ENCODE measurements around the gene PTPRJ.

The PTPRJ gene

DNA sequence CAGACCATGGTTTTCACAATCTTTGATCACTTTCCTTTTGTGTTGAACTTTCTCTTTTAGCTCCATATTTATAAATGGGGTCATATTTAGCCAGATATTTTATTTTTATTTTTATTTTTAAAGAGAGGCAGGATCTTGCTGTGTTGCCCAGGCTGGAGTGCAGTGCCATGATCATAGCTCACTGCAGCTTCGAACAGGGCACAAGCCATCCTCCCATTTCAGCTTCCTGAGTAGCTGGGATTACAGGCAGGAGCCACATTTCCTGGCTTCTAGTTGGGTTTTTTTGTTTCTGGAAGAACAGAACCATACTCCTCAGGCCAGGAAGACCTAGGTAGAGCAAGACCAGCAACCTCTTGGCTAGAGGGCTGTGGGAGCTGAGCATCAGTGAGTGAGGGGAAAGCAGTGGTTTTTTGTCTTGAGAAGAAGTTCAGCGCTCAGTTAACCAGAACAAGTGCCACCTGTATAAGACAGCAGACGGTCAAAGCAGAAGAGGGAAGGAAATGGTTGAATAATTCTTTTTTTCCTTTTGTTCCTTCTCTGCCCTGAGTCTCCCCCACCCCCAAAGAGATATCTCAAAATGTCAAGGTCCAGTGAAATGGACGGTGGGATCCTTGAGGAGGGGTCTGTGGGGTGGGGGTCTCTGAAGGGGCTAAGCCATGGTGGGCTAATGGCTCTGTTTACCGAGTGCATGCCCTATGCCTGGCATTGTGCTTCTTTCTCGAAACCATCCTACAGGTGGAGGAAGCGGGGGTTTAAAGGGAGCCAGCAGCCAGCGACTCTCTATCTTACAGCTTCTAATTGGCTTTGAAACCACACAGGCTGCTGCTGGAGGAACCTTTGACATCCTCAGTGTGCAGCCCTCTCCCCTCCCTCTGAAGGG is 63.0 kb downstream of the PTPRJ start:
- no peak for DNase-seq

DNA sequence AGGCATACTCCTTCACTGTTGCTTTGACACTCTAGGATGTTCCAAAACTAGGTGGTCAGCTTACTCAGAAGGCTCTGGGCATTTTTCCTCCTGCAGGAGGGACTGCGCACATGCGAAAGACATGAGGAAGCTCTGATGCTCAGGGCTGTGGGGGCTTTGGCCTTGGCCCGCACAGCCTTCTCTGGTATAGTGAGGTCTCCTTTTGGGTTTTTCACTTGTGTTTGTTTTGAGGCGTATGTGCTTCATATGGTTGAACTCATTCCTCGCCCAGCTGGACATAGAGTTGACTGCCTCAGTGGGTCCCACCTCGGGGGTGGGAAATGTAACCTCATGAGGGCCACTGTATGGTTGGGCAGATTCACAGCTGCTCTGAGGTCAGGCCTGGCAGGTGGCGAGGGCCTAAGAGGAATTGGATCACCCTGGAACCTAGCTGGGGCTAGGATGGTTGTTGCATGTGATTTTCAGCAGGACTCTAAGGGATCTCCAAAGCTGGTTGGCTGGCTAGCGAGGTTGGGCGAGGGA is 63.7 kb downstream of the PTPRJ start:
- no peak for DNase-seq

DNA sequence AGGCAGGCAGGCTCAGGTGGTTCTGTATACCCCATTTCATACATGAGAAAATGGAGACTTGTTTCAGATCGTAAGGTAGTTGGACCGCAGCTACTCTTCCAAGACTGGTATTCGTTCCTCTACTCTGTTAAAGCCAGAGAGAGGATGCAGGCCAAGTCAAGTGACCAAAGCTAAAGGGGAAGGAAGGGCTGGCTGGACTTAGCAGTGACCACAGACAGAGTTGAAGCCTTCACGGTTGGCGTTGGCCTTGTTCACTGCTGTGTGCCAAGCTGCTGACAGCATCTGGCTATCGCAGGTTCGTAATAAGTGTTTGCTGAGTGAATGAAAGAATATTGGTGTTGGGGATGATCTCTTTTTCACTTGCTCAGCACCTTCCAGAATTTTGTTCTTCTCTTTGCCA is 64.2 kb downstream of the PTPRJ start:
- DNase-seq, result no peak

DNA sequence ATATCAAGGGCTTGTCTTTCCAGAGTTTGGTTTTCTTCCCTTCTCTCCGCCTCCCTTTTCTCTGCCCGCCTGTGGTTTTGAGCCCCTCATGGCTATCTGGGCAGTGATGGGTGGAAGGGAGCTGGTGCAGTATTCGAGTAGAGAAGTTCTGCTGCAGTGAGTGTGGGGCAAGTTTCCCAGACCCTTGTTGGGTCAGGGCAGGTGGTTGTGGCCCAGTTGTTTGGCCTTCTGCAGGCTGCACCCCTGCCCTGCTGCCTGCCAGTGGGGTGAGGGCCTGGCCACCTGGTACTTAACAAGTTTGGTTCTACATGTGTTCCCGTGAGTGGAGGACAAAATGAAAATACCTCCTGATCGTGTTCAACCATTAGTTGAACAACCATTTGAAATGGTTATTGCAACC is 65.2 kb downstream of the PTPRJ start:
- DNase-seq, result no peak

DNA sequence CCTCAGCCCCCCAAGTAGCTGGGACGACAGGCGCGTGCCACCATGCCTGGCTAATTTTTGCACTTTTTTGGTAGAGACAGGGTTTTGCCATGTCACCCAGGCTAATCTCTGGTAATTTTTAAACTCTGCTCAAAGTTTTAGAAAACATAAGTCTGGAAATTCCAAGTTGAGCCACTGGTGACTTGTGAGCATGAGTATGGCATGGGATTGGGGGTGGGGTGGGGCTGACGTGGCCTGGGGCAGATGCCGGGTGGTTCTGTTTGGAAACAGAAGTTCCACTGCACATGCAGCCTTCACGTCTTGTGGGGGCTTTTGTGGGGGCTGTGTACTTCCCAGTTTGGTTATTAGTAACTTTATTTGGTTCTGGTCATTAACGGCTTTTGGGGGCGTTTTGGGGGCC is 67.3 kb downstream of the PTPRJ start:
- DNase-seq, result no peak

DNA sequence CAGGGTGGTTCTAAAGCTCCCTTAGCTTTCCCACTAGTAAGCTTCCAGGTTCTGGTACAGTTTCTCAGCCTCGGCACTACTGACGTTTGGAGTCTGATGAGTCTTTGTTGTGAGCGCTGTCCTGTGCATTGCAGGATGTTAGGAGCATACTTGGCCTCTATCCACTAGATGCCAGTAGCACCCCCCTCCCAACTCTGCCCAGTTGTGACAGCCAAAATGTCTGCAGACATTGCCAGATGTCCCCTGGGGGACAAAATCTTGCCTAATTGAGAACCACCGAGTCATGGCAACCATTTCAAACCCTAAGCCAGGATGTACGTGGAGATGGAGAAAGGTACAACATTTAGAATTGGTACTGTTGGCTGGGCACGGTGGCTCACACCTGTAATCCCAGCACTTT is 68.7 kb downstream of the PTPRJ start:
- DNase-seq, result no peak

DNA sequence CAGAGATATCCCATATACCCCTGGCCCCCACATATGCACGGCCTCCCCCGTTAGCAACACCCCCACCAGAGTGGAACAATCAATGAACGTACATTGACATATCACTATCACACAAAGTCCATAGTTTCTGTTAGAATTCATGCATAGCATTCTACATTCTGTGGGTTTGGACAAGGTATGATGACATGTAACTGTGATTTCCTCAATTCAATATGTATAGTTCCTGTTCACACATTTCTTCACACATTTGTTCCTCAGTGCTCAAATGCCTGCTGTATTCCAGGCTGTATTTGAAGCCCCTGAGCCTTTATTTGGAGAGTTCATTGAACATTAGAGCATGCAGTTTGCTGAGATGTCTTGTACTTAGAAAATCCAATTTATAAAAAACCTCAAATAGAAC is 69.9 kb downstream of the PTPRJ start:
- no peak for DNase-seq

DNA sequence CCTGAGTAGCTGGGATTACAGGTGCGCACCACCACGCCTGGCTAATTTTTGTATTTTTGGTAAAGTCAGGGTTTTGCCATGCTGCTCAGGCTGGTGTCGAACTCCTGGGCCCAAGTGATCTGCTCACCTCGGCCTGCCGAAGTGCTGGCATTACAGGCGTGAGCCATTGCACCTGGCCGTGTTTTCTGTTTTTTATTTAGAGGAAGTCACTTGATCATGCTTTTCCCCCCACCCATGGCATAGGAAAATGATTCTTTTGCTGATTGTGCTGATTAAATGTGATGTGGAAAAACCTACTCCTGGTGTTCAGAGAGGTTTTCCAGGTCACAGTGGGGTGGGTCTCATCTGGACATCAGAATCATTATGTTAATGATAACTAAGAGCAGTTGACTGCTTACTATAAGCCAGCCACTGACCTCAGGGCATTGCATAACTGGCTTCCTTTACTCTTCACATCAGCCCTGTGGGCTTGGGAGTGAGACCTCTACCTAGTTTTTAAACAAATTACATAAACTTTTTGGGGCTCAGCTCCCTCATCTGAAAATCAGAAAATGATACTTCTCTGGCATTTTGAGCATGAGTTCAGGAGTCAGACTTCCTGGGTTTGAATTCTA is 71.0 kb downstream of the PTPRJ start:
- DNase-seq, result no peak

DNA sequence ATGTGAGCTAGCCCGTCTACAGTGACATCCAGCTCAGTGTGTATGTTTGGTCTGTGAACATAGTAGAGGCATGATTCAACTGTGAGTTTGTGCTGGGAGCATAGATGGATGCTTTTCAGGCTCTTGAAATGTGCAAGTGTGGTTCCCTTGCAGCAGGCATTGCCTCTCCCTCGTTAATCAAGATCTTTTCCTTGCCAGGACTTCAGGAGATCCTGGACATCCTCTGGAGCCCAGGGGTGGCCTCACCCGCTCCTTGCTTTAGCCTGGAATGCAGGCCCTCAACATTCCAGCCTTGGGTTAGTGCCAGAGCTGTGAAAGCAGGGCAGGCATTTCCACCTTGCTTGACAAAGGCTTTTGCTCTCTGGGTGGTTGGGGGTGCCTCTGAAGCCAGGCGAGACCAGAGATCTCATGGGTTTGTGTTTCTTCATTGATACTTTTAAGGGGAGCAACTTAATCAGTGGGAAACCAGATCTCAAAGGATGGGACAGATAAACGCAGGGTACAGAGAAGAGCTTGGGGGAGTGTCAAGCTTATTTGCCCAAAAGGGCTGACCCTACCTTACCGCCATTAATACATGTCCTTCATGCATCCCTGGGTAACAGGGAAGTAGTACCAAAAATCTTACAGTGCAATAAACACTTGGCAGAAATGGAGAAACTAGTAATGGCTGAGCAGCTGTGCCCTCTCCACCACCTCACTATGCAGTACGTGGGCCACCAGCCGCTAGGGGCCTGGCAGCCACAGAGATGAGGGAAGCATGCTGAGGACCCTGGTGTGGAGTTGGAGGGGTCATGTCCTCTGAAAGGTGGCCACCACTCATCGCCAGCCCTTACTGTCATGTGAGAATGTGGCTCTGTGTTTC is 72.1 kb downstream of the PTPRJ start:
- no peak for DNase-seq

DNA sequence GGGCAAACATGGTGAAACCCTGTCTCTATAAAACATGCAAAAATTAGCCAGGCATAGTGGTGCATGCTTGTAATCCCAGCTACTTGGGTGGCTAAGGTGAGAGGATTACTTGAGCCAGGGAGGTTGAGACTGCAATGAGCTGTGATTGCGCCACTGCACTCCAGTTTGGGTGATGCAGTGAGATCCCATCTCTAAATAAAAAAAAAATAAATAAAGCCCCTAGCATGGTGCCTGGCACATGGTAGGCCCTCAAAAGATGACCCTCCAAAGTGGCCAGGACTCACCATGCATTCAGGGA is 74.6 kb downstream of the PTPRJ start:
- no peak for DNase-seq

DNA sequence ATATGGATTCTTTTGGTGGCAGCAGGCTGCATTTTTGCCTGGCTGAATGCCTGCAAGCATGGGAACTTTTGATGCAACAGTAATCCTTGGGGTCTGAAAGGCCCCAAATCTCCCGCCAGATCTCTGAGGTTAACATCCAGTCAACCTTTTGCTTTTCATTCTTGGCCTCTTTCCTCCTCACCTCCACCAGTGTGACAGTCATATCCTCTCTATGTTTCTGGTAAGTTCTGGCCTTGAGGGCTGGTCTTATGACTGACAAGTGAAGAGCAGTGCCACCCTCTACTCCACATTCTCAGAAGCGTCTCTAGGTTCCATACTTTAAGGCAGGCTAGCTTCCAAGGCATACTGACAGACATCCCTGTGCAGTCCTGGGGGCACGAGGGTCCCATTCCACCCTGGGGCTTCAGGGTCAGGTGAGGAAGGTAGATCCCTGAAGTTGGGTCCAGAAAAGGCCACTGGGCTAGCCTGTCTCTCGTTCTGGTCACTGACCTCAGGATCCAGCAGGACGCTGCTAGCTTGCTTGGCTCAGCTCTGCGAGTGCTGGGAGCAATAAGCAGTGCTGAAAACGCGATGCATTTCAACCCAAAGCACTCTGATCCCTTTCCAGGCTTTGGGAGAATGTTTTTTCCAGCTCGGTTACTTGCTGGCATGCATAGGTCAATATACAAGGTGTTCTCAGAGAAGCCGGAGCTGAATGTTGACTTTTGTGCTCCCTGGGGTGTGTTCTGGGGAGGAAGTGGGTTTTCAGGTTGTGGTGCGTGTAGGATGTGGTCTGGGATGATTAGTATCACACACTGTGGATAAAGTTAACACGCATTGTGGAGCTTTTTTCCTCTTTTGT is 75.2 kb downstream of the PTPRJ start:
- no peak for DNase-seq

DNA sequence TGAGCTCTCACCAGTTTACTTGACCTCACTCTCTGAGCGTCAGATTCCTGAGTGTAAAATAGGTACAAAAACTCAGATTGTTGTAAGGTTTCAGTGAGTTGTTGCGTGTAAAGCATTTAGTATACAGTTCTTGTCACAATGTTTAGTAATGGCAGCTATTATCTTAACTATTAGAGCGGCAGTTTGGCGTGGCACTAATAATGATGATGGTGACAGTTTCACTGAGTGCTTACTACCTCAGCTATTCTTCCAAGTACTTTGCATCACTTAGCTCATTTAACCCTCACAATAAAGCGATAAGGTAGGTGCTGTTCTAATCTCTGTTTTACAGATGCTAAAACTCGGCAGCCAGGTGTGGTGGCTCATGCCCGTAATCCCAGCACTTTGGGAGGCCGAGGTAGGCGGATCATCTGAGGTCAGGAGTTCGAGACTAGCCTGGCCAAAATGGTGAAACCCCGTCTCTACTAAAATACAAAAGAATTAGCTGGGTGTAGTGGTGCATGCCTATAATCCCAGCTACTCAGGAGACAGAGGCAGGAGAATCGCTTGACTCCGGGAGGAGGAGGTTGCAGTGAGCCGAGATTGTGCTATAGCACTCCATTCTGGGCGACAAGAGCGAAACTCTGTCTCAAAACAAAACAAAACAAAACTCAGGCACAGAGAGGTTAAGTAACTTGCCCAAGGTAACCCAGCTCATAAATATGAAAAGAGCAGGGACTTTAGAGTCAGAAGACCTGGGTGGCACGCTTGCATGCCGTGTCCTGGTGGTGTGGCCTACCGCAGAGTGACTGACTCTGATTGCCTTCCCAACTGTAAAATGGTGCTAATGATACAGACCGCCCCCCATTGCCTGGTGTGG is 76.2 kb downstream of the PTPRJ start:
- DNase-seq, result no peak

DNA sequence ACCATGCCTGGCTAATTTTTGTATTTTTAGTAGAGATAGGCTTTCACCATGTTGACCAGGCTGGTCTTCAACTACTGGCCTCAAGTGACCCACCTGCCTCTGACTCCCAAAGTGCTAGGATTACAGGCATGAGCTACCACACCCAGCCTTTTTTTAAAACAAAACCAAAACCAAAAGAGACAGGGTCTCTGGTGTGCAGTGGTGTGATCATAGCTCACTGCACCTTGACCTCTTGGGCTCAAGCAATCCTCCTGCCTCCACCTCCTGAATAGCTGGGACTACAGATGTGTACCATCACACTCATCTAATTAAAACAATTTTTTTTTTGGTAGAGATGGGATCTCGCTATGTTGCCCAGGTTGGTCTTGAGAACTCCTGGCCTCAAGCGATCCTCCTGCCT is 77.7 kb downstream of the PTPRJ start:
- no peak for DNase-seq

DNA sequence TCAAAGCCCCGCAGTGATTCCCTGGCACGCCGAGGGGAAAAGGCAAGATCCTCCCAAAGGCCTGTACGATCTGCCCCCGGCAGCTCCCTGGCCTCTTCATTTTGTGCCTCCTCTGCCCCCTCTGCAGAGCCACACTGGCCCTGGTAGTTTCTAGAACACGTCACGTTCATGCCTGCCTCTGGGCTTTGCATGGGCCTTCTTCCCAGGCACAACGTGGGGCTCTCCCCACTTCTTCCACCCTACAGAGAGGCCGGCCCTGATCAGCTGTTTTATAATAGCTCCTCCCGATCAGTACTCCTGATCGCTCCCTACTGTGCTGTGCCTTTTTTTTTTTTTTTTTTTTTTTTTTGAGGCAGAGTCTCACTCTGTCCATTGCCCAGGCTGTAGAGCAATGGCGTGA is 78.4 kb downstream of the PTPRJ start:
- no peak for DNase-seq

DNA sequence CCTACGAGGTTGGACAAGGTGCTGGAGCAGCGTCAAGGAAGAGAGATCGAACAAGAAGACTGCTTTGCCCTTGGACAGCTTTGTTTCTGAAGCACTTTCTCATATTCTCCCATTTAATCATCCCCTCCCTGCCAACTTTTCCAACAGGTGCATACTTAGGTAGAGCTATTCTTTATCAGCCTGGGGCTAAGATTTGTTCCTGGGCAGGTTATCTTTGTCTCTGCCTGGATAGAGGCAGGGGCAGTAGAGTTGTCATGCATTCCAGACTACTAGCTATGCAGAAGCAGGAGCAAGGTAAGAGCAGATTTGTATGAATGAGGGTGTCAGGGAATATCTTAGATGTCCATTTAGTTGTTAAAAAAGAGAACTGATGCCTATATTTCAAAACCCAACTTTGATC is 82.3 kb downstream of the PTPRJ start:
- DNase-seq, result no peak

DNA sequence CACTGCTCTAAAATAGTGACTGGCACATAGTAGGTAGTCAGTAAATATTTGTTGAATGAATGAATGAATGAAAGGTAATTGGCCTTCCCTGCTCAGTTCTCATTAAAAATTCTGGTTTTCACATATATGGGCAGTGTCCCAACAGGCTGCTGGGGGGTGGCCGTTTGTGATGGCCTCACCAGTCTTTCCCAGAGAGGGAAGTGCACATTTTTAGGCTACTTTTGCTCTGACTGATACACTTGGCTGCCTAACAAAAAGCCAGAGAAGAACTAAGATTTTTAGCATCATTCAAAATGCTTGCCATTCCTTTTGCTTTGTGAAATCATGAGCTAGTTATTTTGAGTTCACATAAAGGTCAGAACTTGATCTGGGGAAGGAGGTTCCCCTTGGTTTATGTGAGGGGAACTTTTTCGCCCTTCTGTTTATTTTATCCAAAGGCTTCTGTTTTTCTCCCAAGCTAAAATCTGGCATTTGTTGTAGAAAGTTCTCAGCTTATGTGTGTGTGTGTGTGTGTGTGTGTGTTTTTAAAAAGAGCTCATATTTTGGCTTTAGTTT is 83.1 kb downstream of the PTPRJ start:
- no peak for DNase-seq

DNA sequence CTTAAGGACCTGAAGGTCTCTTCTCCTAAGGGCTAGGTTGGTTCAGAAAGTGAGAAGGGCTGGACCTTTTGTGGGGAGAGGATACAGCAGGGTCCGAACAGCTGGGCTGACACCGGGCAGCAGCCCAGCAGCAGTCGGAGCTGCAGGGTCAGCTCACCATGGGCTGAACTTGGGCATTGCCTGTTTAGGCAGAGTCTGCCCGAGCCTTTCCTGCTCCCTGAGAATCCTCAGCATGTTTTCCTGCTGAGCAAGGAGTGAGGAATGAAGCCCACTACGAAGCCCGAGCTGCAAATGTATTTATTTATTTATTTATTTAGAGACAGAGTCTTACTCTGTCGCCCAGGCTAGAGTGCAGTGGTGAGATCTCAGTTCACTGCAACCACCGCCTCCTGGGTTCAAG is 83.9 kb downstream of the PTPRJ start:
- DNase-seq, result no peak

DNA sequence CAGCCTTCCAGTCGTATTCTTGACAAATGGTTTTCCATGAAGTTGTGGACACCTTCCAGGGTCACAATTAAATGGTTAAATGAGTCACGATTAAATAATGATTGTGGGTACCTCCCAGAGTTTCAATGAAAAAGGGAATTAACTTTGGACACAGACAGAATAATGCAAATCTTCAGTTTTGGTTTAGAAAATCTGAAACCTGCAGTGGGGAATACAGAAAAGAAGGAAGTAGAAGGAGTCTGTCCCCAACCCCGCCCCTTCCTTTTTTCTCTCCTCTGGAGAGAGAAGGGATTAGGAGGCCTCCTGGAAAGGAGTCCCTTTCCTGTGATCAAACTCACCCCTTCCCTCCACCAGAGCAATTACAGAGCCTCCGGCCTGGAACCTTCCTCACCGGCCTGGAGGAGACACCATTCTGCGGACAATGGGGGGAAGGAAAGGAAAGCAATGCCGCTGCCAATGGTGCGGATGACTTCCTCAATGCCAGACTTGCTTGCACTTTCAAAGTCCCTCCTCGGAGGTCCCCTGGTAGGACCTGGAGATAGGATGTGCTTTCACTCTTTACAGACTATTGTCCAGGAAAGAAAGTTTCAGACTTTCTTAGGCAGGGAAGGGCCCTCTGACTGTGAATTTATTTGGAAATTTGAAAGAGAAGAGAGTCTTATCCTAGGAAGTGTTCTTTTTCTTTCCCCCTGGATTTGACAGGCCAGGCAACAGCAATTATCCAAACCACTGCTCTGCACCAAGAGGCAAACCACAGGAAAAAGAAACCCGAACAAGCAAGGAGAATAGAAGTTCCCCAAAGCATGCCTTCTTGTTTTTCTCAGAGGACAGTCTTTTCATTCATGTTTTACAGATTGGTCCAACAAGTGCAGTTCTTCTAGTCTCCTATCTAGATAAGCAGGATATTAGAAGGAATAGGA is 86.8 kb downstream of the PTPRJ start:
- DNase-seq, result no peak

DNA sequence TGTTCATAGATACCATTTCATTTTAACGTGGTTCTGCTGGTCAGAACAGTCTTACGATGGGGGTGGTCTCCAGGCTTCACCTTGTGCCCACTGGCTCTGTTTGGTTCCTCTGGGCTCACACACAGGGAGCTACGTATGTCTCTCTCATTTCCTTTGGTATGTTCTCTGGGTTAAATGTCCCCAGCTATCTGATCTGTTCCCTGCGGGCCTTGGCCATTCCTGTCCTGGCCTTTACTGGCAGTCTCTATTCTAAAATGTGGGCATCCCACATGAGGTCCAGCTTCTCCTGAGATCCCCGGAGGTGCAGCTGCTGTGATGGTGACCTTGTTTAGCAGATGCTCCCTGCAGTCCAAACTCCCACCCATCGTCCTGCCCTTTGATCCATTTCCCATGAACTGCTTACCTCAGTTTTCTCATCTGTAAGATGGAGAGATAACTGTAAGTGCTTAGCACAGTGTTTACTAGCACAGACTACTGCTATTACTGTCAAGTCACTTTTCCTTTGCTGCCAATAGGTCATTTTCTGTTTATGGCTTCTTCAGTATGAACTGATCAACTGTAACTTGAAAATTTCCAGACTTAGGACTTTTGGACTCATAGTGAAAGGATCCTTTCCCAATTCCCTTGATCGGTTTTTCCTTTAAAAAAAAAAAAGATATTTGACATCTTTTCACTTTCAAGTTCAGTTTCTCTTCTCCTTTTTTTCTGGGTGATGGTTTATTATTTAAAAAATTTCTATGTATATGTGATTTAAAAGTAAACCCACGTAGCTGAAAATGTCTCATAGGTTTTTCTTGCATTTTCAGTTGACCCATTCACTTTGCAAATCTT is 92.9 kb downstream of the PTPRJ start:
- no peak for DNase-seq

Data from activated gamma-delta T cell (primary cell).